VCaP (cell line): Measurements from ENCODE around the gene ZSWIM3.

ENCODE experiments used
- H3K27ac ChIP-seq: fragments of 450-650 bp; 2 replicates; pipeline ENCODE4 v1.5.1; 2017
- CTCF ChIP-seq: fragments of 450-650 bp; conservative IDR thresholded peaks from 2 replicates; pipeline ENCODE4 v1.5.1; 2017; ENCODE audit warnings: mild to moderate bottlenecking, moderate library complexity

The ZSWIM3 gene

GRCh38 chr20:45816951-45817350 lies 40.5 kb upstream of the ZSWIM3 start:
- no peak overlapping the region for H3K27ac ChIP-seq
- no peak for TF ChIP-seq CTCF

GRCh38 chr20:45817376-45818194 lies 39.8 kb upstream of the ZSWIM3 start:
- H3K27ac ChIP-seq, result no peak overlapping the region
- TF ChIP-seq CTCF, result no peak

- no peak overlapping the region for H3K27ac ChIP-seq
- TF ChIP-seq CTCF, result no peak
Observed at GRCh38 chr20:45818239-45818638, 39.2 kb upstream of the ZSWIM3 start.

GRCh38 chr20:45819466-45819865 lies 37.9 kb upstream of the ZSWIM3 start:
- H3K27ac ChIP-seq, result no peak overlapping the region
- no peak for TF ChIP-seq CTCF

- no peak for TF ChIP-seq CTCF
- H3K27ac ChIP-seq, result no peak overlapping the region
Observed at GRCh38 chr20:45821947-45822346, 35.5 kb upstream of the ZSWIM3 start.

GRCh38 chr20:45822857-45823256 lies 34.6 kb upstream of the ZSWIM3 start:
- no peak for TF ChIP-seq CTCF
- peak overlapping the region; percentile 9; the same call in 1 of the 2 replicates for H3K27ac ChIP-seq

GRCh38 chr20:45823949-45824835 lies 33.2 kb upstream of the ZSWIM3 start:
- H3K27ac ChIP-seq, result no peak overlapping the region
- peak; percentile 69 for TF ChIP-seq CTCF
